HFFc6 (cell line): ENCODE measurements around the gene C11orf16. TPM values are rescaled to one million over a fixed set of nuclear protein-coding genes. Genes with fewer than 3 reads are reported as not detected.

Source experiments
- DNase-seq: peaks from one replicate; pipeline ENCODE4 v3.0.0-alpha.2; 2018
- H3K27ac Mint-ChIP-seq: 2 replicates; pipeline ENCODE4 v1.8.0; 2020; ENCODE audit warnings: mild to moderate bottlenecking, mixed read lengths
- H3K27me3 Mint-ChIP-seq: 2 replicates; pipeline ENCODE4 v1.8.0; 2021; ENCODE audit warnings: mild to moderate bottlenecking, moderate library complexity, mixed read lengths; ENCODE audit not compliant: insufficient read depth
- H3K36me3 Mint-ChIP-seq: 2 replicates; pipeline ENCODE4 v1.8.0; 2021; ENCODE audit warnings: low read depth, mixed read lengths
- H3K4me1 Mint-ChIP-seq: 2 replicates; pipeline ENCODE4 v1.8.0; 2020; ENCODE audit warnings: low read depth, mixed read lengths
- H3K4me3 Mint-ChIP-seq: 2 replicates; pipeline ENCODE4 v1.8.0; 2020; ENCODE audit warnings: mild to moderate bottlenecking, moderate library complexity, mixed read lengths
- H3K9me3 Mint-ChIP-seq: 2 replicates; pipeline ENCODE4 v1.8.0; 2020; ENCODE audit warnings: mild to moderate bottlenecking, mixed read lengths
- total RNA-seq, 6 experiments: library from RNA; stranded (reverse); fragmentation: NEBNext Ultra II Directional; extraction: Animal tissue kit (Norgen Biotek cat#: 25700); gene quantifications; 2 replicates in 1 of 6; 3 replicates in 5 of 6; pipeline ENCODE4 v1.2.3, GENCODE V29; 2021
- TF ChIP-seq, protein P1 (sequence below): fragments of 200-600 bp; sonication (generic); IDR thresholded peaks from 2 replicates; pipeline ENCODE4 v1.5.0; 2021; ENCODE audit warnings: antibody characterized with exemption, mild to moderate bottlenecking

Gene C11orf16
- total RNA-seq, 6 experiments from 2014 or later = not detected

- no peaks in the 10 kb centered on the region; the same call in 1 of the 2 replicates for H3K4me1 Mint-ChIP-seq
- no peak overlapping the region for H3K27ac Mint-ChIP-seq
- DNase-seq = no peak
- no peak overlapping the region for H3K4me3 Mint-ChIP-seq
- H3K27me3 Mint-ChIP-seq = no peaks in the 10 kb centered on the region
- H3K36me3 Mint-ChIP-seq = no peaks in the 10 kb centered on the region
- TF ChIP-seq, protein P1, sequence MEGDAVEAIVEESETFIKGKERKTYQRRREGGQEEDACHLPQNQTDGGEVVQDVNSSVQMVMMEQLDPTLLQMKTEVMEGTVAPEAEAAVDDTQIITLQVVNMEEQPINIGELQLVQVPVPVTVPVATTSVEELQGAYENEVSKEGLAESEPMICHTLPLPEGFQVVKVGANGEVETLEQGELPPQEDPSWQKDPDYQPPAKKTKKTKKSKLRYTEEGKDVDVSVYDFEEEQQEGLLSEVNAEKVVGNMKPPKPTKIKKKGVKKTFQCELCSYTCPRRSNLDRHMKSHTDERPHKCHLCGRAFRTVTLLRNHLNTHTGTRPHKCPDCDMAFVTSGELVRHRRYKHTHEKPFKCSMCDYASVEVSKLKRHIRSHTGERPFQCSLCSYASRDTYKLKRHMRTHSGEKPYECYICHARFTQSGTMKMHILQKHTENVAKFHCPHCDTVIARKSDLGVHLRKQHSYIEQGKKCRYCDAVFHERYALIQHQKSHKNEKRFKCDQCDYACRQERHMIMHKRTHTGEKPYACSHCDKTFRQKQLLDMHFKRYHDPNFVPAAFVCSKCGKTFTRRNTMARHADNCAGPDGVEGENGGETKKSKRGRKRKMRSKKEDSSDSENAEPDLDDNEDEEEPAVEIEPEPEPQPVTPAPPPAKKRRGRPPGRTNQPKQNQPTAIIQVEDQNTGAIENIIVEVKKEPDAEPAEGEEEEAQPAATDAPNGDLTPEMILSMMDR = no peak
- no peaks in the 10 kb centered on the region for H3K9me3 Mint-ChIP-seq
These were observed 38.6 kb upstream of the C11orf16 start for GRCh38 chr11:8971196-8971923.

DNA sequence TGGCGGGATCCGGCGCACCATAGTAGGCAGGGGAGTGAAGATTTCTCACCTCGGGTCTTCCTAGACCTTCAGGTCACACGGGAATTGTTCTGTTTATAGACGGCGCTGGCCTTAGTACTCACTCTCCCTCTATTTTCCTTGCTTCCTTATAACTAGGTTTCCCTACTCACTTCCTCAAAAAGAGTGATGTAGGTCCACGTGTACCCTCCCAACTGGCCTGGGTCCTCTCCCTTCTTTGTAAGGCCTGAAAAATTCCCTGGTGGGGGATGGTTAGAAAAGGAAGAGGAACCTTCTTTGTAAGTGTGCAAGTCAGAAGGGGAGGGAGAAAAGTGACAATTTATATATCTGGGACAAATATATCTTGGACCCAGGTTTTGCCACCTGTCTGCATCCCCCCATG, 34.4 kb upstream of the C11orf16 start:
- TF ChIP-seq, protein P1 = no peak
- Mint-ChIP-seq H3K36me3 (0 out of 2 replicates have a peak, but pooled peaks cover 6% of the 10 kb centered on the region), H3K4me3 (no peak overlapping the region), H3K27ac (no peak overlapping the region), H3K27me3 (peaks cover 3% of the 10 kb centered on the region; the same call in 1 of the 2 replicates), H3K9me3 (no peaks in the 10 kb centered on the region), H3K4me1 (peaks cover 20% of the 10 kb centered on the region)
- no peak for DNase-seq

DNA sequence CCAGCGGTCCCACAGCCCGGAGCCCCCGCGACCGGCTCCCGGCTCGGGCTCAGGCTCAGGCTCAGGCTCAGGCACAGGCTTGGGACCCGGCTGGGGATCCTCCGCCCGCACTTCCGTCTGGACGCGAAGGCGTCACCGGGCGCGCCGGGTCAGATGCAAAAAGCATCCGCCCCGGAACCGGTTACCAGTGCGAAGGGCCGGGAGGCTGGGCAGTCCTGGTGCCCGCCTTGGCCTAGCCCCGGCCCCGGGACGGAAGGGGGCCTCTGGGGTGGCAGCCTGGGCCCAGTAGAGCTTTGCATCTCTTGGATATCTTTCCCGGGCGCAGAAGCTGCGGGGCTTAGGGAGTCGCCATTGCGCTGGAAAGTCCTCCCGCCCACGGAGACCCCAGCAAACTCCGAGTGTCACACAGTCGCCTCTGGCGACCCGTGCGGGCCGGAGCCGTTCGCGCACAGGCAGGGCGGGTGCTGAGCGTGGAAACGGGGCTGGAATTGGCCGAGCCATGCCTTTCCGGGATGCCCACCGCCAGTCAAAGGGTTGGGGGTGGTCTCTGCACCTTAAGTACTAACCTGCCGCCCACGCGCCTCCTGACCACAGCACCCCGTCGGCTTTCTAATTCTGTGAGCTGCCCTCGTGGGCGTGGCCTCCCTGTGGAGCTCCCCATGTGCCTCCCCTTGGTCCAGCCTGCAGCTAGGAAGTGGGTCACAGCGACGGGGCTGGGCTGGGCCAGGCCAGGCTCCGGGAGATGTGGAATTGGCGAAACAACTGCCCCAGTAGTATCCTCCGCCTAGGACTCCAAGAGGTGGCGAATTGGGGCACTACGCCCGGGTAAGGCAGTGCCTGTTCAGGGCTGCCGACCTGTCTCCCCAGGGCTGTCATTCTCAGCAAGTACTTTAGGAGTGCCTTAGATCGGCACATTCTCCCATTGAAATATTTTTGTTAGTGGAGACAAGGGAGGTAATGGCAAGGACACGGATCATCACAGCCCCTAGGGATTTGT, 31.9 kb upstream of the C11orf16 start, which contains the start of gene TMEM9B:
TSS of gene TMEM9B (minus strand) at position 119 of the 997 bp plus-strand sequence. CDS start 129 bp downstream, outside the sequence.
- TF ChIP-seq, protein P1 = no peak
- Mint-ChIP-seq H3K9me3 (no peaks in the 10 kb centered on the region), H3K27me3 (peaks cover 3% of the 10 kb centered on the region; the same call in 1 of the 2 replicates), H3K36me3 (0 out of 2 replicates have a peak, but pooled peaks cover 6% of the 10 kb centered on the region), H3K27ac (peak within 1 kb of the TSS; percentile 92), H3K4me1 (peaks cover 36% of the 10 kb centered on the region), H3K4me3 (peak within 1 kb of the TSS; percentile 99)
- DNase-seq = peak; percentile 82

DNA sequence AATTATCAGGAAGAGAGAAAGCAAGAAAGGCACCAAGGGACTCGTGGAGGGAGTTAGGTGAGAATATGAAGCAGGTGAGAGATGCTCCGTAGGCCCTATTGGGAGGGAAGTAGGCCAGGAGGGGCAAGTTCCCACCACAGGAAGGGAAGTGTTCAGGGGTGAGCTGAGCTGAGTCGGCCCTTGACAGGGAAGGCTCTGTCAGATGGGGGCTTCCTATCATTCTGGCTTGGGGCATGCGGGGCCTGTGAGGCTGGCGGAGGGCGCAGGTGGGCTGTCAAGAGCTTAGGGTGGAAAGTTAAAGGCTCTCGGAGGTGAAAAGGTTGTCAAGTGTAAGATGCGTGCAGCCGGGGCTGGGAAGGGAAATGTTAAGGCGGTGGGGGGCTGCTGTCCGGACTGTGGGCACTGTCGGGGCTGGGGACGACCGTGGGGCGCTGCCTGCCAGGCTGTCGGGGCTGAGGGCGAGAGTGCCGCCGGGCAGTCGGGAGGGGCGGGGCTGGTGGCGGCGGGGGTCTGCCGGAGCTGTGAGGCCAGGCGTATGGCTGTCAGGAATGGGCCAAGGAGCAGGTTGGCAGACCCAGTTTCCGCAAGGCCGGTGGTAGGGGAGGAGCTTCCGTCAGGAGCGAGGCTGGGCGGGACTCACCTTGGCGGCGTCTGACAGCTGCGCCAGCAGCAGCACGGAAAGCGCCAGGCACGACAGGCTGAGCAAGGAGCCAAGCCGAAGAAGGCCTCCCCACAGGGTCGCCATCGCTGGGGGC, 31.0 kb upstream of the C11orf16 start:
- peak; percentile 56 for DNase-seq
- Mint-ChIP-seq H3K27ac (peak overlapping the region; percentile 92), H3K4me1 (peaks cover 45% of the 10 kb centered on the region), H3K4me3 (peak overlapping the region; percentile 99), H3K27me3 (peaks cover 3% of the 10 kb centered on the region; the same call in 1 of the 2 replicates), H3K36me3 (0 out of 2 replicates have a peak, but pooled peaks cover 6% of the 10 kb centered on the region), H3K9me3 (no peaks in the 10 kb centered on the region)
- TF ChIP-seq, protein P1 = no peak

GRCh38 chr11:8962841-8963240, 30.1 kb upstream of the C11orf16 start:
- H3K9me3 Mint-ChIP-seq = no peaks in the 10 kb centered on the region
- H3K27ac Mint-ChIP-seq = peak overlapping the region; percentile 92
- no peak for DNase-seq
- TF ChIP-seq, protein P1 = no peak
- H3K4me3 Mint-ChIP-seq = peak overlapping the region; percentile 99
- H3K4me1 Mint-ChIP-seq = peaks cover 46% of the 10 kb centered on the region
- H3K27me3 Mint-ChIP-seq = peaks cover 3% of the 10 kb centered on the region; the same call in 1 of the 2 replicates
- H3K36me3 Mint-ChIP-seq = 0 out of 2 replicates have a peak, but pooled peaks cover 6% of the 10 kb centered on the region
